Muscle layer of colon (tissue), 2 donors: ENCODE measurements around the gene USP31.
A peak's percentile ranks its signal among the peaks of the same experiment; 100 is the strongest.

Experiments
- H3K27ac ChIP-seq: one replicate; pipeline ENCODE4 v1.7.0; 2013; ENCODE audit warnings: low read depth, mild to moderate bottlenecking, low read length, moderate library complexity
- H3K27me3 ChIP-seq, 2 donors: one replicate each; pipeline ENCODE4 v1.7.0; 2013; ENCODE audit warnings: low read length in 2 of 2, mild to moderate bottlenecking in 2 of 2; ENCODE audit not compliant: insufficient read depth in 2 of 2, control insufficient read depth in 1 of 2
- H3K36me3 ChIP-seq: one replicate; pipeline ENCODE4 v1.7.0; 2013; ENCODE audit warnings: mild to moderate bottlenecking, low read length; ENCODE audit not compliant: insufficient read depth
- H3K4me1 ChIP-seq: one replicate; pipeline ENCODE4 v1.7.0; 2013; ENCODE audit warnings: mild to moderate bottlenecking, low read length; ENCODE audit not compliant: insufficient read depth
- H3K4me3 ChIP-seq, 2 donors: one replicate each; pipeline ENCODE4 v1.7.0; 2013; ENCODE audit warnings: low read length in 2 of 2, low read depth in 1 of 2, mild to moderate bottlenecking in 1 of 2, moderate library complexity in 1 of 2
- H3K9ac ChIP-seq: one replicate; pipeline ENCODE4 v1.7.0; 2013; ENCODE audit warnings: low read length
- H3K9me3 ChIP-seq: one replicate; pipeline ENCODE4 v1.7.0; 2013; ENCODE audit warnings: mild to moderate bottlenecking, low read length
- donor health status: abdominal sarcoma.
- donor health status: Adenocarcinoma of cecum.

USP31 gene

GRCh38 chr16:23143391-23143790, 5.9 kb downstream of the USP31 start:
- Histone ChIP-seq H3K27me3 (no peaks in the 10 kb centered on the region), H3K9me3 (no peaks in the 10 kb centered on the region), H3K4me3 (no peak overlapping the region), H3K36me3 (no peaks in the 10 kb centered on the region), H3K27ac (no peak overlapping the region), H3K9ac (no peak overlapping the region), H3K4me1 (peaks cover 44% of the 10 kb centered on the region)

- Histone ChIP-seq H3K4me1 (peaks cover 33% of the 10 kb centered on the region), H3K9me3 (no peaks in the 10 kb centered on the region), H3K4me3 (no peak overlapping the region), H3K9ac (no peak overlapping the region), H3K36me3 (no peaks in the 10 kb centered on the region), H3K27me3 (no peaks in the 10 kb centered on the region), H3K27ac (no peak overlapping the region)
Observed at GRCh38 chr16:23141959-23142740, 7.1 kb downstream of the USP31 start.

GRCh38 chr16:23141500-23141899, 7.8 kb downstream of the USP31 start:
- Histone ChIP-seq H3K9ac (no peak overlapping the region), H3K36me3 (no peaks in the 10 kb centered on the region), H3K9me3 (no peaks in the 10 kb centered on the region), H3K27me3 (no peaks in the 10 kb centered on the region), H3K4me1 (peaks cover 32% of the 10 kb centered on the region), H3K27ac (no peak overlapping the region), H3K4me3 (no peak overlapping the region)

GRCh38 chr16:23141033-23141432, 8.2 kb downstream of the USP31 start:
- Histone ChIP-seq H3K27ac (no peak overlapping the region), H3K4me3 (no peak overlapping the region), H3K4me1 (peaks cover 32% of the 10 kb centered on the region), H3K27me3 (no peaks in the 10 kb centered on the region), H3K36me3 (no peaks in the 10 kb centered on the region), H3K9ac (no peak overlapping the region), H3K9me3 (no peaks in the 10 kb centered on the region)

GRCh38 chr16:23140107-23140506, 9.1 kb downstream of the USP31 start:
- Histone ChIP-seq H3K4me3 (no peak overlapping the region), H3K9ac (no peak overlapping the region), H3K36me3 (no peaks in the 10 kb centered on the region), H3K27me3 (no peaks in the 10 kb centered on the region), H3K9me3 (no peaks in the 10 kb centered on the region), H3K4me1 (peaks cover 32% of the 10 kb centered on the region), H3K27ac (no peak overlapping the region)

- H3K4me3 ChIP-seq = no peak overlapping the region
- H3K9ac ChIP-seq = no peak overlapping the region
- no peaks in the 10 kb centered on the region for H3K27me3 ChIP-seq
- no peaks in the 10 kb centered on the region for H3K9me3 ChIP-seq
- peaks cover 36% of the 10 kb centered on the region for H3K4me1 ChIP-seq
- no peak overlapping the region for H3K27ac ChIP-seq
- H3K36me3 ChIP-seq = no peaks in the 10 kb centered on the region
Observed at GRCh38 chr16:23137818-23138217, 11.4 kb downstream of the USP31 start.

- no peaks in the 10 kb centered on the region for H3K9me3 ChIP-seq
- H3K4me1 ChIP-seq = peaks cover 32% of the 10 kb centered on the region
- H3K27ac ChIP-seq = no peak overlapping the region
- no peak overlapping the region for H3K9ac ChIP-seq
- H3K27me3 ChIP-seq = no peaks in the 10 kb centered on the region
- H3K36me3 ChIP-seq = no peaks in the 10 kb centered on the region
- H3K4me3 ChIP-seq = no peak overlapping the region
Observed at GRCh38 chr16:23137256-23137655, 12.0 kb downstream of the USP31 start.

- no peak overlapping the region for H3K4me3 ChIP-seq
- H3K27me3 ChIP-seq = no peaks in the 10 kb centered on the region
- H3K4me1 ChIP-seq = peaks cover 28% of the 10 kb centered on the region
- H3K36me3 ChIP-seq = no peaks in the 10 kb centered on the region
- H3K9me3 ChIP-seq = no peaks in the 10 kb centered on the region
- no peak overlapping the region for H3K27ac ChIP-seq
- H3K9ac ChIP-seq = no peak overlapping the region
Observed at GRCh38 chr16:23134274-23134673, 15.0 kb downstream of the USP31 start.

GRCh38 chr16:23132775-23133463, 16.3 kb downstream of the USP31 start:
- Histone ChIP-seq H3K9me3 (no peaks in the 10 kb centered on the region), H3K36me3 (no peaks in the 10 kb centered on the region), H3K27ac (peak overlapping the region; percentile 62), H3K4me1 (peaks cover 38% of the 10 kb centered on the region), H3K9ac (peak overlapping the region; percentile 23), H3K27me3 (no peaks in the 10 kb centered on the region), H3K4me3 (peak overlapping the region; percentile 17 to 54)

- H3K9ac ChIP-seq = peak overlapping the region; percentile 23
- H3K27ac ChIP-seq = peak overlapping the region; percentile 62
- peaks cover 41% of the 10 kb centered on the region for H3K4me1 ChIP-seq
- H3K27me3 ChIP-seq = no peaks in the 10 kb centered on the region
- no peaks in the 10 kb centered on the region for H3K9me3 ChIP-seq
- H3K36me3 ChIP-seq = no peaks in the 10 kb centered on the region
- peak overlapping the region; percentile 5 to 54 for H3K4me3 ChIP-seq
Observed at GRCh38 chr16:23131931-23132621, 17.2 kb downstream of the USP31 start.

- Histone ChIP-seq H3K9ac (no peak overlapping the region), H3K4me1 (peaks cover 41% of the 10 kb centered on the region), H3K36me3 (no peaks in the 10 kb centered on the region), H3K9me3 (no peaks in the 10 kb centered on the region), H3K27ac (no peak overlapping the region), H3K4me3 (no peak overlapping the region), H3K27me3 (no peaks in the 10 kb centered on the region)
Observed at GRCh38 chr16:23131436-23131835, 17.8 kb downstream of the USP31 start.
